ENCODE results near the gene SEZ6L2. TPM values are rescaled to one million over a fixed set of nuclear protein-coding genes. Genes with fewer than 3 reads are reported as not detected.

The SEZ6L2 gene
- total RNA-seq, 2 donors from 2014 or later = 2.6 to 4.6 TPM

- Histone ChIP-seq H3K4me3 (no peak overlapping the region), H3K4me1 (no peaks in the 10 kb centered on the region), H3K27ac (no peak overlapping the region), H3K36me3 (no peaks in the 10 kb centered on the region), H3K27me3 (no peaks in the 10 kb centered on the region), H3K9me3 (no peaks in the 10 kb centered on the region)
- no peak for TF ChIP-seq CTCF (IDR thresholded peaks at IDR 0.05)
- no peak for DNase-seq (ENCODE audit: low spot score)
These were observed 9.4 kb upstream of the SEZ6L2 start for GRCh38 chr16:29908719-29909220.

- H3K27ac ChIP-seq = no peak overlapping the region
- H3K4me3 ChIP-seq = no peak overlapping the region
- no peaks in the 10 kb centered on the region for H3K36me3 ChIP-seq
- DNase-seq (ENCODE audit: low spot score) = no peak
- H3K27me3 ChIP-seq = no peaks in the 10 kb centered on the region
- no peaks in the 10 kb centered on the region for H3K9me3 ChIP-seq
- no peak for TF ChIP-seq CTCF (IDR thresholded peaks at IDR 0.05)
- no peaks in the 10 kb centered on the region for H3K4me1 ChIP-seq
These were observed 8.6 kb upstream of the SEZ6L2 start for GRCh38 chr16:29907973-29908372.

- TF ChIP-seq CTCF (IDR thresholded peaks at IDR 0.05) = no peak
- Histone ChIP-seq H3K9me3 (no peaks in the 10 kb centered on the region), H3K27ac (no peak overlapping the region)
These were observed 7.3 kb upstream of the SEZ6L2 start for GRCh38 chr16:29906520-29907244.

GRCh38 chr16:29905668-29906067 is 6.3 kb upstream of the SEZ6L2 start:
- Histone ChIP-seq H3K36me3 (no peaks in the 10 kb centered on the region), H3K9me3 (no peaks in the 10 kb centered on the region), H3K27me3 (no peaks in the 10 kb centered on the region), H3K4me1 (peaks cover 0 to 6% of the 10 kb centered on the region in 2 donors), H3K4me3 (no peak overlapping the region), H3K27ac (no peak overlapping the region)
- TF ChIP-seq CTCF (IDR thresholded peaks at IDR 0.05) = no peak
- no peak for DNase-seq (ENCODE audit: low spot score)

More at GRCh38 chr16:29906520-29907244, 7.3 kb upstream of the SEZ6L2 start:
- Histone ChIP-seq H3K36me3 (no peaks in the 10 kb centered on the region), H3K27me3 (no peaks in the 10 kb centered on the region), H3K4me3 (no peak overlapping the region), H3K4me1 (no peaks in the 10 kb centered on the region)
- no peak for DNase-seq (ENCODE audit: low spot score)

GRCh38 chr16:29904947-29905346 is 5.6 kb upstream of the SEZ6L2 start:
- peaks cover 0 to 13% of the 10 kb centered on the region in 2 donors for H3K4me1 ChIP-seq
- H3K36me3 ChIP-seq = no peaks in the 10 kb centered on the region
- H3K27me3 ChIP-seq = no peaks in the 10 kb centered on the region
- no peaks in the 10 kb centered on the region for H3K9me3 ChIP-seq
- no peak for TF ChIP-seq CTCF (IDR thresholded peaks at IDR 0.05)
- H3K27ac ChIP-seq = no peak overlapping the region
- no peak for DNase-seq (ENCODE audit: low spot score)
- no peak overlapping the region for H3K4me3 ChIP-seq

Measured in right atrium auricular region (tissue), 2 donors.